Caco-2 (cell line): ENCODE measurements around the gene MEP1B. TPM values are rescaled to one million over a fixed set of nuclear protein-coding genes. Genes with fewer than 3 reads are reported as not detected.
"Not testable (repeated sequence)": the region's sequence is repeated elsewhere in the genome, so short reads cannot be mapped to it uniquely, and the experiment has no call there.

Experiments
- BruUV-seq: library from RNA; stranded (reverse); fragments of 400-500 nt; replicated peaks from 2 replicates; lab custom pipeline; 2021; lab: Mats Ljungman, UMichigan
- CTCF ChIA-PET: fragments of 300-600 bp; sonication (Branson Sonifier 250); formaldehyde crosslinking; loops from one replicate; lab custom pipeline; 2022; ENCODE audit warnings: antibody characterized with exemption; lab: Charles Lee
- POLR2A ChIA-PET: fragments of 300-600 bp; sonication (Branson Sonifier 250); formaldehyde crosslinking; loops from one replicate; lab custom pipeline; 2022; ENCODE audit warnings: antibody characterized with exemption; lab: Charles Lee
- DNase-seq, 2 experiments: peaks; one replicate each; pipeline versions ENCODE4 v3.0.0 to v3.0.0-alpha.2; 2020 to 2022
- H3K27me3 ChIP-seq: replicated peaks from 2 replicates; pipeline ENCODE4 v1.6.0; 2011; ENCODE audit warnings: low read length; ENCODE audit not compliant: control insufficient read depth, insufficient read depth
- H3K36me3 ChIP-seq: 2 replicates; pipeline ENCODE4 v1.5.1; 2011; ENCODE audit warnings: low read length; ENCODE audit not compliant: control insufficient read depth, insufficient read depth
- H3K4me1 ChIP-seq: fragments of 250-450 bp; sonication (Bioruptor Pico); 2 replicates; pipeline ENCODE4 v1.5.1; 2020; ENCODE audit warnings: mild to moderate bottlenecking
- H3K4me3 ChIP-seq: 2 replicates; pipeline ENCODE4 v1.5.1; 2011; ENCODE audit warnings: low read depth, mild to moderate bottlenecking, control low read depth, low read length
- H3K9me3 ChIP-seq: fragments of 250-450 bp; sonication (Bioruptor Pico); 2 replicates; pipeline ENCODE4 v1.5.1; 2020; ENCODE audit warnings: mild to moderate bottlenecking, moderate library complexity
- H3K27ac Mint-ChIP-seq: one replicate; pipeline ENCODE4 v1.8.0; 2022; ENCODE audit warnings: mixed read lengths; ENCODE audit not compliant: unreplicated experiment
- H3K27me3 Mint-ChIP-seq: one replicate; pipeline ENCODE4 v1.8.0; 2022; ENCODE audit warnings: mixed read lengths; ENCODE audit not compliant: insufficient read depth, unreplicated experiment
- H3K36me3 Mint-ChIP-seq: one replicate; pipeline ENCODE4 v1.8.0; 2022; ENCODE audit warnings: mild to moderate bottlenecking, mixed read lengths; ENCODE audit not compliant: insufficient read depth, unreplicated experiment
- H3K4me1 Mint-ChIP-seq: one replicate; pipeline ENCODE4 v1.8.0; 2022; ENCODE audit warnings: low read depth, mixed read lengths; ENCODE audit not compliant: unreplicated experiment
- H3K4me3 Mint-ChIP-seq: one replicate; pipeline ENCODE4 v1.8.0; 2022; ENCODE audit warnings: mild to moderate bottlenecking, moderate library complexity, mixed read lengths; ENCODE audit not compliant: unreplicated experiment
- H3K9me3 Mint-ChIP-seq: one replicate; pipeline ENCODE4 v1.8.0; 2022; ENCODE audit warnings: mixed read lengths; ENCODE audit not compliant: unreplicated experiment
- intact Hi-C: fragments of 100-400 bp; cut with micrococcal nuclease; formaldehyde crosslinking; loops from one replicate; pipeline ENCODE4 v1.10.0; 2022; ENCODE audit not compliant: unreplicated experiment
- total RNA-seq: library from RNA; stranded (reverse); gene quantifications from 2 replicates; pipeline ENCODE4 v1.2.3, GENCODE V29; 2022
- TF ChIP-seq, protein P1 (sequence below), 2 experiments: fragments of 200-600 bp in 1 of 2; IDR thresholded peaks; 1 replicate in 1 of 2; 2 replicates in 1 of 2; pipeline versions ENCODE4 v1.5.1 to v1.8.0; 2011 to 2022; ENCODE audit warnings: antibody characterized with exemption in 1 of 2, control low read depth in 1 of 2, inconsistent platforms in 1 of 2, low read depth in 1 of 2, low read length in 1 of 2, mild to moderate bottlenecking in 1 of 2, moderate library complexity in 1 of 2; ENCODE audit not compliant: insufficient read depth in 1 of 2, severe bottlenecking in 1 of 2, unreplicated experiment in 1 of 2

MEP1B gene
- total RNA-seq, 1 experiment from 2014 or later = not detected

DNA sequence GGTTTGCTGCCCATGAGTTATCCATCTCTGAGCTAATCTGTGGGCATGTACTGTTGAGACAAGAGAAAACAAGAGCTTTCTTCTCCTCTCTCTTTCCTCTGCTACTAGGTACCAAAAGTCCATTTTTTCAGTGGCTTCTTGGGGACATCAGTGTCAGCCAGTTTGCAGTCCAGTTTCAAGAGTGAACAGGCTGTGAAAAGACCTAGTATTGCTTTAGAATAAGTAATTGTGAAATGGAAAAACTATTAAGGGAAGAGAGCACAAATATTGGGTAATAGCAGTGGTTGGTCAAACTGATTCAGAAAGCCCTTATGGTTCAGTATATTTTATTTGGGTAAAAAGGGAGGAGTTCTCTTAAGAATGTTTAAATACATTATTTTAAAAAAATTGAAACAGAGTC is 33.0 kb upstream of the MEP1B start:
- H3K27ac Mint-ChIP-seq = no peak overlapping the region
- intact Hi-C loops = no loop called here
- POLR2A ChIA-PET = no interaction called here
- Histone ChIP-seq H3K36me3 (no peaks in the 10 kb centered on the region), H3K4me1 (peaks cover 6% of the 10 kb centered on the region), H3K4me3 (no peak overlapping the region), H3K27me3 (no peaks in the 10 kb centered on the region), H3K9me3 (no peaks in the 10 kb centered on the region)
- no peaks in the 10 kb centered on the region for H3K9me3 Mint-ChIP-seq
- CTCF ChIA-PET = no interaction called here
- peaks cover 7% of the 10 kb centered on the region for H3K4me1 Mint-ChIP-seq
- no TSS peak for BruUV-seq
- H3K4me3 Mint-ChIP-seq = no peak overlapping the region
- peaks cover 5% of the 10 kb centered on the region for H3K36me3 Mint-ChIP-seq
- TF ChIP-seq, protein P1, sequence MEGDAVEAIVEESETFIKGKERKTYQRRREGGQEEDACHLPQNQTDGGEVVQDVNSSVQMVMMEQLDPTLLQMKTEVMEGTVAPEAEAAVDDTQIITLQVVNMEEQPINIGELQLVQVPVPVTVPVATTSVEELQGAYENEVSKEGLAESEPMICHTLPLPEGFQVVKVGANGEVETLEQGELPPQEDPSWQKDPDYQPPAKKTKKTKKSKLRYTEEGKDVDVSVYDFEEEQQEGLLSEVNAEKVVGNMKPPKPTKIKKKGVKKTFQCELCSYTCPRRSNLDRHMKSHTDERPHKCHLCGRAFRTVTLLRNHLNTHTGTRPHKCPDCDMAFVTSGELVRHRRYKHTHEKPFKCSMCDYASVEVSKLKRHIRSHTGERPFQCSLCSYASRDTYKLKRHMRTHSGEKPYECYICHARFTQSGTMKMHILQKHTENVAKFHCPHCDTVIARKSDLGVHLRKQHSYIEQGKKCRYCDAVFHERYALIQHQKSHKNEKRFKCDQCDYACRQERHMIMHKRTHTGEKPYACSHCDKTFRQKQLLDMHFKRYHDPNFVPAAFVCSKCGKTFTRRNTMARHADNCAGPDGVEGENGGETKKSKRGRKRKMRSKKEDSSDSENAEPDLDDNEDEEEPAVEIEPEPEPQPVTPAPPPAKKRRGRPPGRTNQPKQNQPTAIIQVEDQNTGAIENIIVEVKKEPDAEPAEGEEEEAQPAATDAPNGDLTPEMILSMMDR (IDR thresholded peaks at IDR 0.05; ENCODE audit: insufficient read depth in 1 of 2, low read depth in 1 of 2, low read length in 1 of 2, severe bottlenecking in 1 of 2, unreplicated experiment in 1 of 2) = no peak
- no peaks in the 10 kb centered on the region for H3K27me3 Mint-ChIP-seq
- no peak for DNase-seq

DNA sequence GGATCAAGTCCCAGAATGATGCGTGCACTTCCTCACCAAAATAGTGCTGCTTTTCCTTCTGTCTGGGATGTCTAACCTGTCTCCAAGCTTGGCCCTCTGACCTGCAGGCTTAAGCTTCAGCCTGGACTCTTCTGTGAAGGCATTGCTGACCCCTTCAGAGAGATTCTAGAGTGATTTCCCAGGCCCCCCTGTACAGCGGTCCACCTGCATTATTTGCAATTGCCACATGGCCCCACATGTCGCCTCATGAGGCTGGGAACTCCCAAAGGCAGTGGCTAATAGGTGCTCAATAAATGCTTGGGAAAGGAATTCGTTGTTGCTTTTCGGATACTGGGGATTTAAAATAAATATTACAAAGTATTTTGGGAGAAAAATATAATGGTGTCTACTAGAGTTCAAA is 32.3 kb upstream of the MEP1B start:
- no peaks in the 10 kb centered on the region for H3K27me3 ChIP-seq
- Mint-ChIP-seq H3K27ac (no peak overlapping the region), H3K4me3 (no peak overlapping the region), H3K36me3 (peaks cover 5% of the 10 kb centered on the region), H3K27me3 (no peaks in the 10 kb centered on the region), H3K9me3 (no peaks in the 10 kb centered on the region), H3K4me1 (peaks cover 7% of the 10 kb centered on the region)
- TF ChIP-seq, protein P1 (IDR thresholded peaks at IDR 0.05; ENCODE audit: insufficient read depth in 1 of 2, low read depth in 1 of 2, low read length in 1 of 2, severe bottlenecking in 1 of 2, unreplicated experiment in 1 of 2) = no peak
- CTCF ChIA-PET = interaction anchor here (0.7 to 1.5 kb wide), 9 partner anchors 56 to 396 kb away, joined by 3 to 15 read pairs (median 5); partner anchors contain the start of gene GAREM1
- BruUV-seq = no TSS peak
- POLR2A ChIA-PET = no interaction called here
- intact Hi-C loops = no loop called here
- DNase-seq = no peak
- H3K4me3 ChIP-seq = no peak overlapping the region
- no peaks in the 10 kb centered on the region for H3K36me3 ChIP-seq
- H3K4me1 ChIP-seq = peaks cover 6% of the 10 kb centered on the region
- no peaks in the 10 kb centered on the region for H3K9me3 ChIP-seq

DNA sequence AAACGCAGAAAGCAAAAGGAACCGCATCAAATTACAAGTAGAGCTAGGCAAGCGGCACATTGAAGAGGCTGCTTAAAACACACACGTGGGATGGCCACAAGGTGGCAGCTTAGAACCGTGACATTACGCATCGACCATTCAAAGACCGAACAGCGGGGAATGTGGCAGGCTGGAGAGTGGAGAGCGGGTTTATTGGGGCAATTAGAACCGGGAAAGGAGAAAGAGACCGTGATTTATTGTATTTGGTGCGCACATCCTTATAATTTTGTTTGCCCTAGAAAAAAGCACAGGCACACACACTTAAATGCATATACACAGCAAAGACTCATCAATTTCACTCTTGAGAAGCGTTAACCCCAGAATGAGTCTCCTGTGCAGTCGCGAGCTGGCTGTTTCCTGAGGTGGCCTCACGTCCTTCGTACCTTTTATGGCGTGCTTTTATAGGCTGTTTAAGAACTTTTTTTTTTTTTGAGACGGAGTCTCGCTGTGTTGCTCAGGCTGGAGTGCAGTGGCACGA is 31.7 kb upstream of the MEP1B start:
- BruUV-seq = no TSS peak
- peak; percentile 68 to 74 for DNase-seq
- CTCF ChIA-PET = interaction anchor here (0.5 to 1.5 kb wide), 11 partner anchors 24 to 395 kb away, joined by 3 to 15 read pairs (median 4); partner anchors contain the start of gene GAREM1
- Mint-ChIP-seq H3K36me3 (peaks cover 5% of the 10 kb centered on the region), H3K27me3 (no peaks in the 10 kb centered on the region), H3K9me3 (no peaks in the 10 kb centered on the region), H3K4me1 (peaks cover 7% of the 10 kb centered on the region), H3K4me3 (peak overlapping the region; percentile 73), H3K27ac (no peak overlapping the region)
- H3K9me3 ChIP-seq = no peaks in the 10 kb centered on the region
- H3K4me3 ChIP-seq = peak overlapping the region; percentile 25
- intact Hi-C loops = loop anchor here (1.0 to 2.0 kb wide), 5 partner anchors 55 to 391 kb away; no protein-coding TSS in a partner anchor
- POLR2A ChIA-PET = no interaction called here
- peaks cover 6% of the 10 kb centered on the region for H3K4me1 ChIP-seq
- H3K27me3 ChIP-seq = no peaks in the 10 kb centered on the region
- no peaks in the 10 kb centered on the region for H3K36me3 ChIP-seq
- TF ChIP-seq, protein P1 (IDR thresholded peaks at IDR 0.05; ENCODE audit: insufficient read depth in 1 of 2, low read depth in 1 of 2, low read length in 1 of 2, severe bottlenecking in 1 of 2, unreplicated experiment in 1 of 2) = peak; percentile 44 to 62

DNA sequence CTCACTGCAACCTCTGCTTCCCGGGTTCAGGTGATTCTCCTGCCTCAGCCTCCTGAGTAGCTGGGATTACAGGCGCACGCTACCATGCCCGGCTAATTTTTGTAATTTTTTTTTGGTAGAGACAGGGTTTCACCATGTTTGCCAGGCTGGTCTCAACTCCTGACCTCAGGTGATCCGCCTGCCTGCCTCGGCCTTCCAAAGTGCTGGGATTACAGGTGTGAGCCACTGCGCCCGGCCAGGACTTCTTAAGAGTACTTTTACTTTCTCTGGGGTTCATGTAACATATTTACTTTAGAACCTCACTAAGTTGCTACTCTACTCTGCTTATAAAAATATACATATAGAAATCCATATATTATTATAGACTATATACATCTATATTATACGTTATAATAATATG is 31.2 kb upstream of the MEP1B start:
- H3K36me3 Mint-ChIP-seq, H3K27ac Mint-ChIP-seq, H3K27me3 ChIP-seq, H3K36me3 ChIP-seq, POLR2A ChIA-PET, H3K27me3 Mint-ChIP-seq, BruUV-seq, H3K9me3 ChIP-seq, H3K4me1 Mint-ChIP-seq, H3K4me3 ChIP-seq, H3K9me3 Mint-ChIP-seq, H3K4me1 ChIP-seq, DNase-seq: not testable (repeated sequence)
- intact Hi-C loops = loop anchor here (1.0 to 2.0 kb wide), 5 partner anchors 54 to 391 kb away; no protein-coding TSS in a partner anchor
- CTCF ChIA-PET = interaction anchor here (0.5 to 1.5 kb wide), 8 partner anchors 24 to 391 kb away, joined by 3 to 15 read pairs (median 6); partner anchors contain the start of gene GAREM1
- H3K4me3 Mint-ChIP-seq = peak overlapping the region; percentile 73
